Anterior cingulate cortex (tissue), 58 donors: ENCODE measurements around the gene CRYBB2.
"Not testable (repeated sequence)": the region's sequence is repeated elsewhere in the genome, so short reads cannot be mapped to it uniquely, and the experiment has no call there.

Experiments
- DNase-seq, 58 donors: peaks; one replicate each; lab custom pipeline; 2025; lab: John Stamatoyannopoulos, UW

The CRYBB2 gene, protein sequence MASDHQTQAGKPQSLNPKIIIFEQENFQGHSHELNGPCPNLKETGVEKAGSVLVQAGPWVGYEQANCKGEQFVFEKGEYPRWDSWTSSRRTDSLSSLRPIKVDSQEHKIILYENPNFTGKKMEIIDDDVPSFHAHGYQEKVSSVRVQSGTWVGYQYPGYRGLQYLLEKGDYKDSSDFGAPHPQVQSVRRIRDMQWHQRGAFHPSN

GRCh38 chr22:25219211-25219689, at the start of gene CRYBB2:
Gene CRYBB2, plus strand, starts transcription at chr22:25219639. Its CDS starts 1,791 bp downstream, at chr22:25221430.
- DNase-seq, result peak in 4 of 58 donors; percentile 1 to 14 (median 8)

DNA sequence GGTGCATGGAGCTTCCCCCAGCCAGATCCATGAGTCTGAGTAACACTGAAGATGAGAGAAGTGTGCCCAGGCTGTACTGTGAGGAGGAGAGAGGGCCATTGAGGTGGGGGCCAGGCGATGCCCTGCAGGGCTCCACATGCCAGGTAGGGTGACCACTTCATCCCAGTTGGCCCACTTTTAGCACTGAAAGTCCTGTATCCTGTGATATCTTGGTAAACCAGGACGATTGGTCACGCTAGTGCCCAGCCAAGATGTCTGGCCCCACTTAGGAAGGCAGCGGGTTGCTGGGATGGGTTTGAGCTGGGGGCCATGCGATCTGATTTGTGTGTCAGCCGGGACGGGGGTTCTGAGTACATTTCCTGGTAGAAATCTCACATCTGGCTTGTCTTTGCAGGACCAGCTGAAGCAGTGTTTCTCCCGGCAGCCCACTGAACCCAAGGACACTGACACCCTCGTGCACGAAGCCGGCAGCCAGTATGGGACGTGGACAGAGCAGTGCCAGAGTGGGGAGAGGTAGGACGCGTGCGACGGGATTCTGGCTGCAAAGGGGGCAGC, 48.9 kb upstream of the CRYBB2 start:
- DNase-seq, result no peak

- peak in 1 of 58 donors; percentile 3 for DNase-seq
These were observed 47.3 kb upstream of the CRYBB2 start for GRCh38 chr22:25172153-25172552.

- DNase-seq, result no peak
These were observed 45.1 kb upstream of the CRYBB2 start for GRCh38 chr22:25174156-25174887.

- DNase-seq, result no peak
These were observed 44.5 kb upstream of the CRYBB2 start for GRCh38 chr22:25174888-25175411.

DNA sequence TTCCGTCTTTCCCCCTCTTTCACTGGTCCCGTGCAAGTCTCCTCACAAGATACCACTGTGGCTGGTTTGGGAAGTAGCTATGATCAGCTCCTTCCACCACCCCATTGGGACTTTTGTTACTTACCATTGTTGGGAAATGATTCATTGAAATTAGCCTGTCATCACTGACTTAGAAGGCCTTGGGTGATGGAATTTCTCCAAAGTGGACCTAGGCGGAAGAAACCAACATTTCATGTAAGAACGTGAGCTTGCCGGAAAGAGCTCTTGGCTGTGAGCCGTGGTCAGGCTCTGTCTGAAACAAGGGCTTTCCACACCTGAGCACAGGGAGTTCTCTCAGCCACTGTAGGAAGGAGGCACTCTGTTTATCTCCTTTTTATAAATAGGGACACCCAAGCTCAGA, 43.3 kb upstream of the CRYBB2 start:
- no peak for DNase-seq

GRCh38 chr22:25176799-25177198, 42.6 kb upstream of the CRYBB2 start:
- DNase-seq, result no peak

- no peak for DNase-seq
These were observed 42.2 kb upstream of the CRYBB2 start for GRCh38 chr22:25177226-25177625.

GRCh38 chr22:25177895-25178294, 41.5 kb upstream of the CRYBB2 start:
- DNase-seq, result no peak

DNA sequence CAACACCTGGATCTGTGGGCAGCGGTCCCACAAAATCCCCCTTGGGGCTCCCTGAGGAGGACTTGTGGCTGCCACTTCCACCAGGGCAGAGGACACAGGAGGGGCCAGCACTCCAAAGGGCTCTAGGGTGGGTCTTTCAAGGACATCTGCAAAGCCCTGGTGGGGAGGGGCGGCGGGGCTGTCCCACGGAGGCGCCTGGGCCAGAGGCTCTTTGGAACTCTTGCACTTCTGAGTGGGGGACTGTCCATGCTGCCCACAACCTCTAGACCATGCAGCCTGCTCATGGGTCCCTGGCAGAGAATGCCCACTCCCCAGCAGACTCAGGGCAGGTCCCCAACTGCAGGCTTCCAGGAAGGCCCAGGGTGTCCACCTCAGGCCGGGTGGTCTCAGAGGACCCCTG, 41.1 kb upstream of the CRYBB2 start:
- DNase-seq, result not testable (repeated sequence)

DNA sequence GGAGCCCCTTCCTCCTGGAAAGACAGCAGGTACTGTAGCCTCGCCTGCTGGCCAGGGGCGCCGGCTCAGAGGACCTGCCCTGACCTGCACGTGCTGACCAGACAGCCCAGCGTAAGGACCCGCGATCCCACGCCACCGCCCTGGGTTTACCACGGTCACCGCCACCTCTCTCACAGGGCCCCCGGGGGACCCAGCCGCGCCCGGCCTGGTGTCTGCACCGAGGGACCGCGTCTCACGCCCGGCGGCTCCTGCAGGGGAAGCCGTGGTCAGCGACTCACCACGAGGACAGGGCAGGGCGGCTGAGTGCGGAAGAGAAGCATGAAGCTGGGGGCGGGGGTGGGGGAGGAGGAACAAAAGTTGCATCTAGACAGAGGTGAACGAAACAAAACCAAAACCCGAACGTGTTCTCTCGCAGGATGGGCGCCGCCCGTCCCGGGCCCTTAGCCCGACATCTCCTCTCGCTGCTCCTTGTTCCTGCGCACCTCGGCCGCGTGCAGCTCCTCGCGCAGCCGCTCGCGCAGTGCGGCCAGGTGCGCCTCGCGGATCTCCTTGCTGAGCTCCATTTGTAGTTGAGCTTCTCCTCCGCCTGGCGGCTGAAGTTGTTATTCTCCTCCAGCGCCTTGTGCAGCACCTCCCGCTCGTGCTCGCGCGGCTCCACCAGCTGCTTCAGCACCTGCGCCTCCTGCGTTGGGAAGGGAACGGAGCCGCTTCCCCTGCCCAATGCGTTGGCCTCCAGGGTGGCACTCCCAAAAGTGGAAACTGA, 40.4 kb upstream of the CRYBB2 start:
- DNase-seq, result not testable (repeated sequence)

GRCh38 chr22:25182131-25183110, 37.0 kb upstream of the CRYBB2 start:
- peak in 10 of 58 donors; percentile 1 to 62 (median 18) for DNase-seq

DNA sequence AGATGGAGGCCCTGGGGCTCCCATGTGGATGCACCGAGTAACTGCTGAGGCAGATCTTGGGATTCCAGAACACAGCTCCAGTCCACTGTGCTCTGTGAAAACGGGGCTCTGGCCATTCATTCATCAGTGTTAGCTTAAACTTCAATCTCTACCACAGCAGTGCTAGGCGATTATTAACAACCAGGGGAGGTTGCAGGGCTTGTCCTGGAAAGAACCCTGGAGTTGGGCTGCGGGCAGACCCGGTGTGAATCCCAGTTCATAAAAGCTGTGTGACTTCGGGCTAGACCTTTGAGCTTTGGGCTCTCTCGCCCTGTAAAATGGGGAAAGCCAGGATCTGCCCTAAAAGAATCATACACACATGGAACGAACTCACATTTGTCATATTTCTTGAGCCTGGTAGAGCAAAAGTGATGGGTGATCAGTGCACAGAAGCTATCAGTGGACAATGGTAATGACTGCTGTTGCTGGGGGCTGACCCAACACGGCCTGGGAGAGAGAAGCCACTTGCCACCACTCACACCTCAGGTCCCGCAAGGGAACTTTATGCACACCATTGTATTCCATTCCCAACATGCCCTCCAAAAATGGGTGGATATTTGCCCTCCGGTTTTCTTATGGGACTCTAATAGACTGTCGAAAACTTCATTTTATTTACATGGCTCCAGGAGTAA, 35.4 kb upstream of the CRYBB2 start:
- no peak for DNase-seq

DNA sequence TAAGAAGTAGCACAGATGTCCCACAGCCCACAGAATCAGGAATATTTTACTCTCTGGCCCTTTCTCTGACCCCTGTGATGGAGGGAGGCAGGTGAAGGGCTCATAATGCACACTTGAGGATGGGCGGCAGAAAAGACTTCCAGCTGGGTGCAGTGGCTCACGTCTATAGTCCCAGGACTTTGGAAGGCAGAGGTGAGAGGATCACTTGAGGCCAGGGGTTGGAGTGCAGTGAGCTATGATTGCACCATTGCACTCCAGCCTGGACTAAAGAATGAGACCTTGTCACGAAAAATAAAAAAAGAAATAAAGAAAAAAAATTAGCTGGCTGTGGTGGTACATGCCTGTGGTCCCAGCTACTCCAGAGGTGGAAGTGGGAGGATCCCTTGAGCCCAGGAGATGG, 33.3 kb upstream of the CRYBB2 start:
- DNase-seq, result no peak

- no peak for DNase-seq
These were observed 32.0 kb upstream of the CRYBB2 start for GRCh38 chr22:25187469-25187868.

DNA sequence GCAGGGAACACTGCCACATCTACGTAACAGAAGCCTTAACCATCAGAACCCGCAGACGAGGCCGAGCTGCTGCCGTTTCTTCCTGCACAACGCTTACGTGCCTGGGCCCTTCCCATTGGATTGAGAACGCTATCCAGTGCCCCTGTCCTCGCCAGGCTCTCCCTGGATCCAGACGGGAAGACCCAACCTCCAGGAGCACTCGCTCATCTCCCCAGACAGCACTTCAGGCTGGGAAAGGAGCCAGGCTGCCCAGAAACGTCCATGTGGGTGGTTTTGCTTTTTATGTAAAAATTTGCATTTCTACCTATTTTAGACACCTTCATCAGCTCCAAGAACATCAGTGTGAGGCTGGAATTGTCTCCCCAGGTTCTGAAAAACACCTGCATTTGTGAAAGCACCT, 27.0 kb upstream of the CRYBB2 start:
- peak in 19 of 58 donors; percentile 0 to 47 (median 12) for DNase-seq

GRCh38 chr22:25193130-25193529, 26.3 kb upstream of the CRYBB2 start:
- DNase-seq, result no peak

- DNase-seq, result no peak
These were observed 25.9 kb upstream of the CRYBB2 start for GRCh38 chr22:25193548-25193947.

DNA sequence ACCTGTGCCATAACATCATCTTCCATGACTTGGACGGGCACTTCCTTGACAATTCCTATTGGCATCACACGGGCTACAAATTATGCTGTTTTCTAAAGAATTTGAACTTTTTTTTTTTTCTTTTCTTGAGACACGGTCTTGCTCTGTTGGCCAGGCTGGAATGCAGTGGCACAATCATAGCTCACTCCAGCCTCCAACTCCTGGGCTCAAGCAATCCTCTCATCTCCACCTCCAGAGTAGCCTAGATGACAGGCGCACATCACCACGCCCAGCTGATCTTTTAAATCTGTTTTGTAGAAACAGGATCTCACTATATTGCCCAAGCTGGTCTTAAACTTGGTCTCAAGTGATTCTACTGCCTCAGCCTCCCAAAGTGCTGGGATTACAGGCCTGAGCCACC, 23.1 kb upstream of the CRYBB2 start:
- DNase-seq, result no peak
